ENCODE data around the gene SLC1A7.

GRCh38 chr1:53110370-53111072 is 31.9 kb downstream of the SLC1A7 start:
- TF ChIP-seq CTCF (IDR thresholded peaks at IDR 0.05; ENCODE audit: poor library complexity), result no peak
- TF ChIP-seq EZH2 (IDR thresholded peaks at IDR 0.05; ENCODE audit: borderline replicate concordance), result no peak
